NB4 (cell line): Measurements from ENCODE around the gene B4GALT4.
"Not testable (repeated sequence)": the region's sequence is repeated elsewhere in the genome, so short reads cannot be mapped to it uniquely, and the experiment has no call there.

Experiments used
- DNase-seq: peaks from one replicate; pipeline ENCODE4 v3.0.0; 2010; ENCODE audit warnings: low read depth
- H3K4me3 ChIP-seq: one replicate; pipeline ENCODE4 v1.5.1; 2011; ENCODE audit warnings: mild to moderate bottlenecking, low read depth, low read length, moderate library complexity
- MYC ChIP-seq: IDR thresholded peaks from 2 replicates; pipeline ENCODE4 v1.6.1; 2011; ENCODE audit warnings: low read depth, low read length
- POLR2A ChIP-seq: IDR thresholded peaks from 2 replicates; pipeline ENCODE4 v1.6.1; 2011; ENCODE audit warnings: mild to moderate bottlenecking; ENCODE audit not compliant: insufficient read length; ENCODE audit errors: extremely low read depth
- TF ChIP-seq, protein P1 (sequence below): IDR thresholded peaks from one replicate; pipeline ENCODE4 v1.5.1; 2012; ENCODE audit warnings: low read depth, low read length
- TF ChIP-seq, protein P2 (sequence below): IDR thresholded peaks from 2 replicates; pipeline ENCODE4 v1.6.1; 2011; ENCODE audit warnings: low read depth, low read length

Gene B4GALT4

DNA sequence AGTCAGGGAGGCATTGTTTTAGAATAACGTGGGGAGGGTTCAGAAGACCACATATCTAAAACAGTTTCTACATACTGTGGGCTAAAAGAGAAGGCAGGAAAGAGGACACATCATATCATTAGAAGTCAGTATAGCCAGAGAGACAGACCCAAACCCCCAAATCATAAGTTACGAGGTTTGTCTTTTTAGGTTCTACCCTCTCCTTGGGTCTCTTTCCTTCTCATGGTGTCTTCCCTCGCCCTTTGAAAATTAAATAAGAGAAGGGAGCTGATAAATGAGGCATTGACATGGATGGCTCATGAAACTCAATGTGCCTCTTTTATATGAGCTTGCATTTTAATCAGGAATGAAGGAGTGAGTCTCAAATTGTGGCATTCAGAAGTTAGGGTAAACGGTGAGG is 63.9 kb downstream of the B4GALT4 start:
- DNase-seq: no peak
- no peak overlapping the region for H3K4me3 ChIP-seq
- TF ChIP-seq, protein P1, sequence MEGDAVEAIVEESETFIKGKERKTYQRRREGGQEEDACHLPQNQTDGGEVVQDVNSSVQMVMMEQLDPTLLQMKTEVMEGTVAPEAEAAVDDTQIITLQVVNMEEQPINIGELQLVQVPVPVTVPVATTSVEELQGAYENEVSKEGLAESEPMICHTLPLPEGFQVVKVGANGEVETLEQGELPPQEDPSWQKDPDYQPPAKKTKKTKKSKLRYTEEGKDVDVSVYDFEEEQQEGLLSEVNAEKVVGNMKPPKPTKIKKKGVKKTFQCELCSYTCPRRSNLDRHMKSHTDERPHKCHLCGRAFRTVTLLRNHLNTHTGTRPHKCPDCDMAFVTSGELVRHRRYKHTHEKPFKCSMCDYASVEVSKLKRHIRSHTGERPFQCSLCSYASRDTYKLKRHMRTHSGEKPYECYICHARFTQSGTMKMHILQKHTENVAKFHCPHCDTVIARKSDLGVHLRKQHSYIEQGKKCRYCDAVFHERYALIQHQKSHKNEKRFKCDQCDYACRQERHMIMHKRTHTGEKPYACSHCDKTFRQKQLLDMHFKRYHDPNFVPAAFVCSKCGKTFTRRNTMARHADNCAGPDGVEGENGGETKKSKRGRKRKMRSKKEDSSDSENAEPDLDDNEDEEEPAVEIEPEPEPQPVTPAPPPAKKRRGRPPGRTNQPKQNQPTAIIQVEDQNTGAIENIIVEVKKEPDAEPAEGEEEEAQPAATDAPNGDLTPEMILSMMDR: no peak
- TF ChIP-seq, protein P2, sequence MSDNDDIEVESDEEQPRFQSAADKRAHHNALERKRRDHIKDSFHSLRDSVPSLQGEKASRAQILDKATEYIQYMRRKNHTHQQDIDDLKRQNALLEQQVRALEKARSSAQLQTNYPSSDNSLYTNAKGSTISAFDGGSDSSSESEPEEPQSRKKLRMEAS: no peak
- TF ChIP-seq POLR2A (no peak), MYC (no peak)

DNA sequence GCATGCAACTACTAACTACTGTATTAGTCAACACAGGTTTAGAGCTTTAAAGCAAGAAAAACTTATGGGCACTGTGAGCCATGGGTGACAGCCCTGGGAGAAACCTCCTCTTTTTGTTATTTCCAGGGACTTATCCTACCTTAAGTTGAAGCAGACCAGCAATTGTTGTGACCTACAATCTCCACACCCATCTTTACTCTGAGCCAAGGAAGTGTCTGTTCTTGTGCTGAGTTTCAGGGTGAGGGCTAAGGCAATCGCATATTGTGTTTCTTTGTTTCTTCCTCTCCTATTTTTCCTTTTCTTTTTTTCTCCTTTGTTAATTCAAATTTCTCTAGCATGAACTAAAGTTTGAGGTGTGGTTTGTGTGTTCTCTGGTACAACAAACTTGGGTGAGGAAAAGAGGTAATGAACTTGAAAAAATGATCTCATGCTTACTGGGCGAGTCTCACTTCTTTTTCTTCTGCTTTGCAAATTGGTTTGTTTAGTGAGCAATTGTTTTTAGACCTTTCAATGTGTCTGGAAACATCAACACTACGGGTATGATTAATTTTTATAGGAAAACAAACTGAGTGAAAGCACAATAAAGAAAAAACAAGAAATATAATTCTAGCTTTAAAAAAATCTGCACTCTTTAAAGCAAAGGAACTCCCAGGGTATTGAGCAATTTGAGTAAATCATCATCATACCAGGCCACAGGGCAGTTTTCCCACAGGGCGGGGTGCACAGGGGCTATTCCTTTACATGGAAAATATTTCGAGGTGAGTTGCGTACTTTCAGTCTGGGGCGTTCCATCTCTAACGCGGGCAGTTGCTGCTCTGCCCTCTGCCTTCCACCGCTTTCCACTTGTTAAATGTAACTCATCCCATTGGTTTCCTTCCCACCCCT is 64.6 kb downstream of the B4GALT4 start:
- DNase-seq: no peak
- no peak overlapping the region for H3K4me3 ChIP-seq
- TF ChIP-seq, protein P2: no peak
- TF ChIP-seq, protein P1: no peak
- TF ChIP-seq MYC: no peak
- TF ChIP-seq POLR2A: no peak

DNA sequence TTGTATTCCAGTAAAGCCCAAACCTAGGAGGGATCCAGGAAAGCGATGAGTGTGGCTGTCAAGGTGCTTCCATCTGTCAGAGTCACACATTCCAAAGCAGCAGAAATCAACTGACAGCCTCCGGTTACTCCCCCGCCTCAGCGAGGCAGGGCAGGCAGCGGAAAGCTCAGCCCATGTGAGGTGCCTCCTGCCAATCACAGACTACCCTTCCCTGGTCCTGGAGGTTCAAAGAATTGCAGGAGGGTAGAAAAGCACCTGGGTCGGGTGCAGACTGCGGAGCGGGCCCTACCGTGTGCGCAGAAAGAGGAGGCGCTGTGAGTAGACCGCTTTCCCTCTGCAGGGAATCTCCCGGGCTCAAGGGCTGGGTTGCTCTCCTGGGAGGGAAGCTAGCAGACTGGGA is 67.4 kb downstream of the B4GALT4 start, which contains the start of gene UPK1B:
TSS of gene UPK1B (plus strand) at position 274 of the 400 bp plus-strand sequence. CDS start 13,144 bp downstream, outside the sequence.
- H3K4me3 ChIP-seq: no peak within 1 kb of the TSS
- TF ChIP-seq, protein P1: no peak
- no peak for TF ChIP-seq POLR2A
- TF ChIP-seq, protein P2: no peak
- TF ChIP-seq MYC: no peak
- no peak for DNase-seq

DNA sequence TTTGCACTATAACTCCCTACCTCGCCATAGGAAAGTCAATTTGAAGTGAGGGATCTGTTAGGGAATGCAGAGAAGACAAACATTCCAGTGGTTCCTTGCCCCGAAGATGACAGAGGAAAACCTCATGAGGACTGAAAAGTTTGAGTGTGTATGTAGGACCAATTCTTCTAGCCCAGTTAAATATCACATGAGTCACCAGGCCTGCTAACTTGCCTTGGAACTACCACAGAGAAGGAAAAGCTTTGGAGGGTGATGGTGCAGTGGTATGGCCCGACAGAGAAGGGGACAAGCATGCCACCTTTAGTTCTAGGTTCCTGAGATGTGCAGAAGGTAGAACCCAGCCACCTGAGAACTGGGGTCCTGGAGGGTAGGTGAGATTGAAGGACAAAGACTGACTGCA is 69.9 kb downstream of the B4GALT4 start:
- no peak for DNase-seq
- no peak overlapping the region for H3K4me3 ChIP-seq
- TF ChIP-seq POLR2A: no peak
- TF ChIP-seq, protein P2: no peak
- TF ChIP-seq MYC: no peak
- TF ChIP-seq, protein P1: no peak

DNA sequence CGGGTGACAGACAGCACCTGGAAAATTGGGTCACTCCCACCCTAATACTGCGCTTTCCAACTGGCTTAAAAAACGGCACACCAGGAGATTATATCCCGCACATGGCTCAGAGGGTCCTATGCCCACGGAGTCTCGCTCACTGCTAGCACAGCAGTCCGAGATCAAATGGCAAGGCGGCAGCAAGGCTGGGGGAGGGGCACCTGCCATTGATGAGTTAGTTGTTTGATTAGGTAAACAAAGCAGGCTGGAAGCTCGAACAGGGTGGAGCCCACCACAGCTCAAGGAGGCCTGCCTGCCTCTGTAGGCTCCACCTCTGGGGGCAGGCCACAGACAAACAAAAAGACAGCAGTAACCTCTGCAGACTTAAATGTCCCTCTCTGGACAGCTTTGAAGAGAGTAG is 75.9 kb downstream of the B4GALT4 start:
- not testable (repeated sequence) for H3K4me3 ChIP-seq, DNase-seq
